Prostate gland (tissue), 2 donors: ENCODE data around the gene FSD2. TPM values are rescaled to one million over a fixed set of nuclear protein-coding genes. Genes with fewer than 3 reads are reported as not detected.

Experiments
- DNase-seq: peaks from one replicate; pipeline ENCODE4 v3.0.0-alpha.2; 2019; ENCODE audit warnings: low spot score
- H3K27ac ChIP-seq, 2 donors: fragments of 200-600 bp; sonication (generic); 2 replicates each; pipeline ENCODE4 v1.5.1; 2017 to 2019
- H3K27me3 ChIP-seq: fragments of 200-600 bp; sonication (generic); replicated peaks from 2 replicates; pipeline ENCODE4 v1.5.1; 2019; ENCODE audit not compliant: insufficient read depth
- H3K36me3 ChIP-seq, 2 donors: fragments of 200-600 bp; sonication (generic); 1 replicate in 1 of 2; 2 replicates in 1 of 2; pipeline versions ENCODE4 v1.5.1 to v1.8.1; 2017 to 2019
- H3K4me1 ChIP-seq: fragments of 200-600 bp; sonication (generic); replicated peaks from 2 replicates; pipeline ENCODE4 v1.5.1; 2019
- H3K4me3 ChIP-seq, 2 donors: fragments of 200-600 bp; sonication (generic); 2 replicates each; pipeline ENCODE4 v1.5.1; 2017 to 2019
- H3K9me3 ChIP-seq: fragments of 200-600 bp; sonication (generic); 2 replicates; pipeline ENCODE4 v1.5.1; 2017
- CTCF ChIP-seq, 4 experiments: fragments of 200-600 bp in 2 of 4; fragments of 450-650 bp in 2 of 4; sonication (generic) in 2 of 4; IDR thresholded peaks; 1 replicate in 3 of 4; 2 replicates in 1 of 4; pipeline ENCODE4 v1.5.1; 2016 to 2019; ENCODE audit warnings: antibody characterized with exemption in 4 of 4, mild to moderate bottlenecking in 2 of 4, moderate library complexity in 2 of 4
- POLR2A ChIP-seq: fragments of 450-650 bp; IDR thresholded peaks from one replicate; pipeline ENCODE4 v1.6.1; 2016; ENCODE audit warnings: antibody characterized with exemption, mild to moderate bottlenecking
- POLR2AphosphoS5 ChIP-seq: sonication (generic); formaldehyde crosslinking; IDR thresholded peaks from one replicate; pipeline ENCODE4 v1.6.1; 2017; ENCODE audit warnings: antibody characterized with exemption
- WGBS: methylation state at CpG from one replicate; pipeline ENCODE4 v1.1.5; 2018; 5-methylcytosine and 5-hydroxymethylcytosine counted together
- intact Hi-C: fragments of 100-400 bp; cut with DNase I; formaldehyde crosslinking; loops from one replicate; pipeline ENCODE4 v1.14.2; 2022
- total RNA-seq, 2 donors: library from RNA; depleted of rRNA; stranded (reverse); fragments of >200 nt; gene quantifications; one replicate each; pipeline ENCODE4 v1.1.0, GENCODE V29; 2016

FSD2 gene
- total RNA-seq, 2 donors from 2014 or later = 0.05 TPM; not detected in 1

- Histone ChIP-seq H3K4me3 (no peak overlapping the region), H3K9me3 (no peaks in the 10 kb centered on the region), H3K4me1 (no peaks in the 10 kb centered on the region), H3K27ac (no peak overlapping the region), H3K27me3 (no peaks in the 10 kb centered on the region), H3K36me3 (no peaks in the 10 kb centered on the region)
- TF ChIP-seq POLR2AphosphoS5 = no peak
- no peak for TF ChIP-seq POLR2A
- TF ChIP-seq CTCF (IDR thresholded peaks at IDR 0.05) = no peak
- DNase-seq = no peak
- intact Hi-C loops = no loop called here
- 95% methylated on average over 2 of the region's 2 CpGs for WGBS
These were observed 74.3 kb downstream of the FSD2 start for GRCh38 chr15:82731527-82731926.

- DNase-seq = no peak
- no peaks in the 10 kb centered on the region for H3K4me1 ChIP-seq
- intact Hi-C loops = no loop called here
- no peaks in the 10 kb centered on the region for H3K9me3 ChIP-seq
- no peaks in the 10 kb centered on the region for H3K36me3 ChIP-seq
- H3K27ac ChIP-seq = no peak overlapping the region
- H3K4me3 ChIP-seq = no peak overlapping the region
- 83% methylated on average over 11 of the region's 11 CpGs for WGBS
- no peaks in the 10 kb centered on the region for H3K27me3 ChIP-seq
- TF ChIP-seq CTCF (IDR thresholded peaks at IDR 0.05) (no peak), POLR2A (no peak), POLR2AphosphoS5 (no peak)
These were observed 75.8 kb downstream of the FSD2 start for GRCh38 chr15:82730022-82730530.

GRCh38 chr15:82726816-82727215 lies 79.1 kb downstream of the FSD2 start:
- Histone ChIP-seq H3K27ac (no peak overlapping the region), H3K4me1 (no peaks in the 10 kb centered on the region), H3K36me3 (no peaks in the 10 kb centered on the region), H3K4me3 (no peak overlapping the region), H3K27me3 (no peaks in the 10 kb centered on the region), H3K9me3 (no peaks in the 10 kb centered on the region)
- intact Hi-C loops = no loop called here
- no peak for TF ChIP-seq CTCF (IDR thresholded peaks at IDR 0.05)
- no peak for TF ChIP-seq POLR2A
- TF ChIP-seq POLR2AphosphoS5 = no peak
- no peak for DNase-seq
- WGBS = 97% methylated on average over 6 of the region's 10 CpGs

GRCh38 chr15:82715003-82715402 lies 90.9 kb downstream of the FSD2 start:
- Histone ChIP-seq H3K4me3 (no peak overlapping the region), H3K36me3 (no peaks in the 10 kb centered on the region), H3K4me1 (no peaks in the 10 kb centered on the region), H3K9me3 (no peaks in the 10 kb centered on the region), H3K27ac (no peak overlapping the region), H3K27me3 (no peaks in the 10 kb centered on the region)
- WGBS = 96% methylated on average over 4 of the region's 4 CpGs
- intact Hi-C loops = no loop called here
- DNase-seq = no peak
- no peak for TF ChIP-seq POLR2A
- no peak for TF ChIP-seq CTCF (IDR thresholded peaks at IDR 0.05)
- no peak for TF ChIP-seq POLR2AphosphoS5

DNA sequence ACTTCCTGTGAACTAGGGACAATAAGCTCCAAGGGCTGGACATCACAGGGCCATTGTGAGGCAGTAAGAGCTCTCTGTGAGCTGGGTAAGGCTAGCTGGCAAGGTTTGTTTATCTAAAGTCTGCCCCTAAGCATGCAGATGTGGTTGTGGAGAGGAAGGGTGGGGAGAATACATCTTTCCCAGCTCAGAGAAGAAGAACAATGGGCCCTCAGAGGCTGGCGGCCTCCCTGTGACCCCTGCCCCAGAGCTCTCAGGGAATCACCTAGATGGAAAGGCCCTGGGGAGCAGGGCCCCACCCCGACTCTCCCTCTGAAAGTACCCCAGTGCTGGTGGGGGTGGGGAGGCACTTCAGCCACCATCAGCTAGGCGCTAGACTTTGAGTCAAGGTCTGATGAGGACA lies 91.9 kb downstream of the FSD2 start:
- intact Hi-C loops = no loop called here
- WGBS = 74% methylated on average over 3 of the region's 3 CpGs
- Histone ChIP-seq H3K4me1 (no peaks in the 10 kb centered on the region), H3K36me3 (no peaks in the 10 kb centered on the region), H3K4me3 (no peak overlapping the region), H3K27ac (no peak overlapping the region), H3K9me3 (no peaks in the 10 kb centered on the region), H3K27me3 (no peaks in the 10 kb centered on the region)
- no peak for DNase-seq
- TF ChIP-seq CTCF (IDR thresholded peaks at IDR 0.05) = no peak
- TF ChIP-seq POLR2A = no peak
- TF ChIP-seq POLR2AphosphoS5 = no peak
